ENCODE results near the gene SLC15A3. TPM values are rescaled to one million over a fixed set of nuclear protein-coding genes. Genes with fewer than 3 reads are reported as not detected.
A peak's percentile ranks its signal among the peaks of the same experiment; 100 is the strongest.

Gene SLC15A3
- total and polyA plus RNA-seq, 2 experiments from 2014 or later = 2.1 TPM; not detected in 1

GRCh38 chr11:60908803-60909202 is 43.2 kb downstream of the SLC15A3 start:
- H3K4me3 ChIP-seq = no peak overlapping the region
- peaks cover 10% of the 10 kb centered on the region for H3K4me1 ChIP-seq (ENCODE audit: low read depth)
- no peaks in the 10 kb centered on the region for H3K9me3 ChIP-seq (ENCODE audit: low read depth)
- H3K27me3 ChIP-seq = peaks cover 20% of the 10 kb centered on the region
- no peaks in the 10 kb centered on the region for H3K36me3 ChIP-seq
- TF ChIP-seq CTCF (IDR thresholded peaks at IDR 0.05; ENCODE audit: low read depth, low read length) = no peak
- no peak for DNase-seq (ENCODE audit: low read depth in 1 of 2, low spot score in 1 of 2)
- H3K27ac ChIP-seq = no peak overlapping the region

GRCh38 chr11:60906132-60906972 is 45.6 kb downstream of the SLC15A3 start, which contains the start of gene PRPF19:
Gene PRPF19, minus strand, starts transcription at chr11:60906585. Its CDS starts 203 bp downstream, at chr11:60906382.
- Histone ChIP-seq H3K36me3 (no peaks in the 10 kb centered on the region), H3K4me1 (ENCODE audit: low read depth) (peaks cover 5% of the 10 kb centered on the region), H3K9me3 (ENCODE audit: low read depth) (no peaks in the 10 kb centered on the region), H3K4me3 (peak within 1 kb of the TSS; percentile 63), H3K27ac (peak within 1 kb of the TSS; percentile 92), H3K27me3 (peaks cover 20% of the 10 kb centered on the region)
- TF ChIP-seq CTCF (IDR thresholded peaks at IDR 0.05; ENCODE audit: low read depth, low read length) = no peak
- DNase-seq (ENCODE audit: low read depth in 1 of 2, low spot score in 1 of 2) = peak; percentile 96 to 98

- TF ChIP-seq CTCF (IDR thresholded peaks at IDR 0.05; ENCODE audit: low read depth, low read length) = no peak
- peaks cover 20% of the 10 kb centered on the region for H3K27me3 ChIP-seq
- H3K9me3 ChIP-seq (ENCODE audit: low read depth) = no peaks in the 10 kb centered on the region
- peak in 1 of 2 donors; percentile 29 for DNase-seq (ENCODE audit: low read depth in 1 of 2, low spot score in 1 of 2)
- H3K4me3 ChIP-seq = peak overlapping the region; percentile 63
- H3K27ac ChIP-seq = peak overlapping the region; percentile 92
- H3K36me3 ChIP-seq = peaks cover 3% of the 10 kb centered on the region
- H3K4me1 ChIP-seq (ENCODE audit: low read depth) = peaks cover 5% of the 10 kb centered on the region
These were observed 46.3 kb downstream of the SLC15A3 start for GRCh38 chr11:60905551-60906113.

- Histone ChIP-seq H3K4me3 (no peak overlapping the region), H3K9me3 (ENCODE audit: low read depth) (no peaks in the 10 kb centered on the region), H3K36me3 (peaks cover 9% of the 10 kb centered on the region), H3K27me3 (peaks cover 20% of the 10 kb centered on the region), H3K4me1 (ENCODE audit: low read depth) (peaks cover 5% of the 10 kb centered on the region), H3K27ac (no peak overlapping the region)
- TF ChIP-seq CTCF (IDR thresholded peaks at IDR 0.05; ENCODE audit: low read depth, low read length) = no peak
- no peak for DNase-seq (ENCODE audit: low read depth in 1 of 2, low spot score in 1 of 2)
These were observed 46.9 kb downstream of the SLC15A3 start for GRCh38 chr11:60905047-60905446.

- TF ChIP-seq CTCF (IDR thresholded peaks at IDR 0.05; ENCODE audit: low read depth, low read length) = no peak
- Histone ChIP-seq H3K36me3 (peaks cover 28% of the 10 kb centered on the region), H3K4me3 (no peak overlapping the region), H3K27ac (no peak overlapping the region), H3K27me3 (peaks cover under 1% of the 10 kb centered on the region), H3K9me3 (ENCODE audit: low read depth) (no peaks in the 10 kb centered on the region), H3K4me1 (ENCODE audit: low read depth) (peaks cover 5% of the 10 kb centered on the region)
- DNase-seq (ENCODE audit: low read depth in 1 of 2, low spot score in 1 of 2) = no peak
These were observed 49.4 kb downstream of the SLC15A3 start for GRCh38 chr11:60902625-60903024.
